SK-N-SH treated with all-trans-retinoic acid at 6 μM for 48 hours (cell line): ENCODE data around the gene SPAG9.

ENCODE experiments used
- CREB5 ChIP-seq: fragments of 250-450 bp; sonication (Bioruptor Pico); IDR thresholded peaks from 2 replicates; pipeline ENCODE4 v1.5.1; 2020; ENCODE audit warnings: low read depth, mild to moderate bottlenecking, moderate library complexity
- ESRRG ChIP-seq: fragments of 250-450 bp; sonication (Bioruptor Pico); IDR thresholded peaks from 2 replicates; pipeline ENCODE4 v1.6.1; 2021; ENCODE audit warnings: mild to moderate bottlenecking
- GLIS3 ChIP-seq: fragments of 250-450 bp; sonication (Bioruptor Pico); IDR thresholded peaks from 2 replicates; pipeline ENCODE4 v1.5.0; 2020; ENCODE audit warnings: mild to moderate bottlenecking, moderate library complexity
- OSR1 ChIP-seq: fragments of 250-450 bp; sonication (Bioruptor Pico); IDR thresholded peaks from 2 replicates; pipeline ENCODE4 v1.8.0; 2022; ENCODE audit warnings: moderate library complexity, mild to moderate bottlenecking, inconsistent platforms
- PATZ1 ChIP-seq: fragments of 250-450 bp; sonication (Bioruptor Pico); IDR thresholded peaks from 2 replicates; pipeline ENCODE4 v1.8.0; 2020; ENCODE audit warnings: mild to moderate bottlenecking, moderate library complexity, borderline replicate concordance
- POU6F1 ChIP-seq: fragments of 250-450 bp; sonication (Bioruptor Pico); IDR thresholded peaks from 2 replicates; pipeline ENCODE4 v1.8.0; 2021; ENCODE audit warnings: low read depth, mild to moderate bottlenecking, moderate library complexity, borderline replicate concordance
- PPARA ChIP-seq: fragments of 250-450 bp; sonication (Bioruptor Pico); IDR thresholded peaks from 2 replicates; pipeline ENCODE4 v1.5.0; 2020; ENCODE audit warnings: mild to moderate bottlenecking, borderline replicate concordance
- RARB ChIP-seq: fragments of 250-450 bp; sonication (Bioruptor Pico); IDR thresholded peaks from 2 replicates; pipeline ENCODE4 v1.8.0; 2021; ENCODE audit warnings: mild to moderate bottlenecking, moderate library complexity
- TCF4 ChIP-seq: fragments of 250-450 bp; sonication (Bioruptor Pico); IDR thresholded peaks from 2 replicates; pipeline ENCODE4 v1.8.0; 2021; ENCODE audit warnings: mild to moderate bottlenecking, moderate library complexity, borderline replicate concordance
- TOX ChIP-seq: fragments of 250-450 bp; sonication (Bioruptor Pico); IDR thresholded peaks from 2 replicates; pipeline ENCODE4 v1.8.0; 2021; ENCODE audit warnings: mild to moderate bottlenecking, moderate library complexity, borderline replicate concordance
- TSHZ2 ChIP-seq: fragments of 250-450 bp; sonication (Bioruptor Pico); IDR thresholded peaks from 2 replicates; pipeline ENCODE4 v1.5.0; 2020; ENCODE audit warnings: mild to moderate bottlenecking, moderate library complexity
- ZFP3 ChIP-seq: fragments of 250-450 bp; sonication (Bioruptor Pico); IDR thresholded peaks from 2 replicates; pipeline ENCODE4 v1.5.0; 2020; ENCODE audit warnings: mild to moderate bottlenecking, moderate library complexity
- ZFP30 ChIP-seq: fragments of 450-650 bp; formaldehyde crosslinking; IDR thresholded peaks from 2 replicates; pipeline ENCODE4 v1.5.0; 2022; ENCODE audit warnings: mild to moderate bottlenecking, moderate library complexity
- ZNF8 ChIP-seq: fragments of 450-650 bp; formaldehyde crosslinking; IDR thresholded peaks from 2 replicates; pipeline ENCODE4 v1.5.0; 2020; ENCODE audit warnings: mild to moderate bottlenecking, moderate library complexity

GRCh38 chr17:51166987-51167931, 46.6 kb upstream of the SPAG9 start:
- TF ChIP-seq PATZ1 (CRISPR knock-in tag) (no peak; the same call in 1 of the 2 replicates), ZFP3 (CRISPR knock-in tag) (no peak), POU6F1 (no peak), CREB5 (CRISPR knock-in tag) (no peak), ZNF8 (CRISPR knock-in tag) (no peak), PPARA (CRISPR knock-in tag) (no peak), TOX (CRISPR knock-in tag) (no peak), ESRRG (CRISPR knock-in tag) (no peak), RARB (CRISPR knock-in tag) (no peak), TCF4 (no peak), TSHZ2 (no peak), ZFP30 (CRISPR knock-in tag) (no peak), OSR1 (CRISPR knock-in tag) (no peak), GLIS3 (CRISPR knock-in tag) (no peak)
